ENCODE measurements around the gene APLNR.

The APLNR gene

DNA sequence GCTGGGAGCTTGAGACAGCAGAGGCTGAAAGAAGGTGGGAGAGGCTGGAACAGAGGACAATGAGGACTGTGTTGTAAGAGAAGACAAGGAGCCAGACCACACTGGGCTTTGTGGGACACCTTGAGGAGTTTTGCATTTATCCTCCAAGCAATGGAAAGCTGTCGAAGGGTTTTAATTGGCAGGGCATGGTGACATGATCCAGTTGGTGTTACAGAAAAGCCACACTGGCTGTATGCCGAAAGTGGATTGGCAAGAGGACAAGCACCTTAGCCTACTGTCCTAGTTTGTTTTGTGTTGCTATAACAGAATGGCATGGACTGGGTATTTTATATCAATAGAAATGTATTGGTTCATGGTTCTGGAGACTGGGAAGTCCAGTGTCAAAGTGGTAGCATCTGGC lies 14.0 kb upstream of the APLNR start:
- no peak for DNase-seq

DNA sequence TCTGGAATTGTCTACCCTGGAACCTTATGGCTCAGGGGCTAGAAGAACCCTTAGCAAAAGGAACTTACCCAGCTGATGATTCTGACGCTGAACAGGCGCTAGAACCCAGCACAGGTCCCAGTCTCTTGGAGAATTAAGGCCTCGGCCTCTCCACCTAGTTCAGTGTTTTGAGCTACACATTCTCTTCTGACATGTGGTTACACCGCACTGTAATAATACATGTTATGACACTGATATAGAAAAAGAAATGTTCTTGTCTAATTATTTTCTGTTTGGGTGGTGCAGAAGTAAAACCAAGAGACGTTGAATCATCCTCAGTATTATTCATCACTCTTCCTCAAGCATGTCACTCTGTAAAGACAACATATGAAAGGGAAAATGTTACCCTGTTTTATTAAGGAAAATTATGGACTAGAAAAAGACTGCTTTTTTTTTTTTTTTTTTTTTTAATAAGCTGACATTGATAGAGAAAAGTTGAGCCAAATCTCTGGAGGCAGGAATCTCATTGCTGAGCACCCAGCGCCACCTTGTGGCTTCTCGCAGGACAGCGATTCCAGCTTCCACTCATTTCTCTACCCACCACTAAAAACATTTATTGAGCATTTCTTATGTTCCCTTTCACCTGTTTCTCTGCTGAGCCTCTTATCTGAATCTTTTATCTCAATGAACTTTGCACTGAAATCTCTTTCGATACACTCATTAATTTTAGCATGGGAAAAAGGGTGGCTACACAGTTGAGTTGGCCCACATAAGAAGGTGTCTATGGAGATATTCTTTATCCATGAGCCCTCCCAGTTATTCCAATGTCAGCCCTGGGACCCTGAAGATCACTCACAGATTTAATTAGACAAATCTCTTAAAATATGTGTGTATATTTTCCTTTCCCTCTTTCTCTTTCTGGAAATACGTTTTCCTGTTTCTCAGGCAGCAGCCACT lies 12.6 kb upstream of the APLNR start:
- peak; percentile 5 to 50 for DNase-seq

DNA sequence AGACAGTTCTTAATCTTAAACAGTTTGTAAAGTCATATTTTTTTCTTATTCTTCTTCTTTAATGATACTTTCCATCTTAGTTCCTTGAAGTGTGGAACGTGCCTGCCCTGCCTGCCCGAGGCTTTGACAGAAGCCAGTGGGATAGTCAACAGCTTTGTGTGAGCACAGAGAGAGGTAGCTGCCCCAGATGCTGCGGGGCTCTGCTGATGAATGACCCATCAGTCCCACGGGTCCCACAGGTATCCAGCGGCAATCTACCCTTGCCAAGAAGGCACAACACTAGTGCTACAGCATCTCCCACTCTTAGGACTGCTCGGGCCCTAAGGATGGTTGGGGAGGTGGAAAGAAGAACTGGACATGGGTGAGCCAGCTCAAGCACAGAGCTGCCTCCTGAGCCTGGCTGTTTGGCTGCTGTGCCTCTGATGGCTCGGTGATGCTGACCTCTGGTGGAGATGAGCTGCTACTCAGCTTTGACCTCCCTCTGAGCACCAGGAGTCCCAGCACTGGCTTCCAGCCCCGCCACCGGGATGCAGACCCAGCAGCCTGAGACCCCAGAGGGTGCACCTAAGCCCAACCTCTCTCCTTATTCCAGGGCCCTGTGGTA lies 11.8 kb upstream of the APLNR start:
- DNase-seq, result no peak

DNA sequence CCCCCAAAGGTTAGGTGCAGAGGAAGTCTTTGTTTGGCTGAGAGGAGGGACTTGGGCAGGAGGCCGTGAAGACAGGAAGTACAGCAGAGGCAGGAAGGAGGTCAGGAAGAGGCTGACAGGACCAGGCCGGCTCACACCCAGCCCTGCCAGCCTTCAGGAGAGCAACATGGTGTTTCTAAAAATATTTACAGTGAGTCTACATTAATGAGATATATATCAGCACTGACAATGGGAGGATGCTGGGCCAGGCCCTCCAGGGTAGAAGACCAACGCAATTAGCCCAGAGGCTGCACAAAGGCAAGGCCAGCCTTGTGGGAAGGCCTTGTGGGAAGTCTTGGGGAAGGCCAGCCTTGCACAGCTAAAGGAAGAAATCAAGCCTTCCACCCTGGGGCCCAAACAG lies 7.9 kb upstream of the APLNR start:
- no peak for DNase-seq

DNA sequence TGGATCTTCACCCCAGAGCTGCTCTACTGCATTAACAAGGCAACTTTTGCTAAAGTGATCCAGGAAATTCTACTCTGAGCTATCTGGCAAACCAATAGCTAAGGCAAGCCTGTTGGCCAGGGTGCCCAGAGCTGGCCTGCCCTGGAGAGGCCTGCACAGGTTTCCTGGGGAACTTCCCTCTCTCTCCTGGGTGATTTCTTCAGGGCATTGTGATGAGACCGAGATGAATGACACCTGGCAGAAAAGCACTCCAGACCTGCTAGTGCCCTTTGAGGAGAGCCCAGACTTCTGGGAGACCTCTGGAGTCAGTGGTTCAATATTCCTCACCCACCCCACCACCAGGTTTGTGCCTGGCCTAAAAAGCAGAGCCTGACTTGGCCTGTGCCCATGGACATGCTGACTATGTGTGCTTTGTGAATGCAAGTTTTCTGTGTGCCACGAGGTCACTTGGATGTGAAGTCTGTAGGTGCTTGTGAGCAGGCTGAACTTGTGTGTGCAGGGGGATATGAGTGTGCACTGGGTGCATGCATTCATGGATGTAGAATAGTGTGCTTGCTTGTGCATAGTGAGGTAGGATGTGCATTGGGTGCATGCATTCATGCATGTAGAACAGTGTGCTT lies 4.4 kb upstream of the APLNR start:
- no peak for DNase-seq

DNA sequence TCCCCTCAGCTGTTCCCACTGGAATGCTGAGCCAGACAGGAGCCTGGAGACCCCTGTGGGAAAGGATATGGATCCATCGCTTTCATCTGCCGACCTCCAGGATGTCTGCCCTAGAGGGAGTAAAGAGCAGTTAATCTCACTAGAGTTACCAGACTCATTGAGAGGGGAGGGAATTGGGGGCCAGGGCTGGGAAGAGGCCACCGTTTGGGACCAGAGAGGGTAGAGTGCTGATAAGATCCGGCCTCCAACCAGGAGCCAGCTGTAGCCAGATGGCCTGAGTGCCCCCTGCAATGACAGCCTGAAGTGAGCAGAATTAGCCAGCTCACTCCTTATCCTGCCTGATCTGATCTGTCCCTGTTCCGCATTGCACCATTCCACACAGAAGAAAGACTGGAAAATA lies 3.7 kb upstream of the APLNR start:
- DNase-seq, result no peak

DNA sequence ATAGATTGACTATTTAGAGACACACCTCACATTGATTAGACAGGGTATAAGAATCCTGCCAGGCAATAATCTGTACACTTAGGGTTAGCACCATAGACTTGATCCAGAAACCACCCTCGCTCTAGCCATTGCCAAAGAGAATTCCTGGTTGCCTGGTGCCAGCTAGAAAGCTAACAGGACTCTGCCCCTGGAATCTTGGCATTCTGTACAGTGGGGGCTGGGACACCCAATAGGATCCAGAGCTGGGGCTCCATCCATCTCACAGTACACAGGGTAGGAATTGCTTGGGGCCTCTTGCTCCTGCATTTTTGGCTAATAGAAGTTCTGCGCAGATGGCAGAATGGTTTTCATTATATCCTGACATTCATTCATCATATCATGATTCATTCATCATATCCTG lies 3.0 kb upstream of the APLNR start:
- no peak for DNase-seq

DNA sequence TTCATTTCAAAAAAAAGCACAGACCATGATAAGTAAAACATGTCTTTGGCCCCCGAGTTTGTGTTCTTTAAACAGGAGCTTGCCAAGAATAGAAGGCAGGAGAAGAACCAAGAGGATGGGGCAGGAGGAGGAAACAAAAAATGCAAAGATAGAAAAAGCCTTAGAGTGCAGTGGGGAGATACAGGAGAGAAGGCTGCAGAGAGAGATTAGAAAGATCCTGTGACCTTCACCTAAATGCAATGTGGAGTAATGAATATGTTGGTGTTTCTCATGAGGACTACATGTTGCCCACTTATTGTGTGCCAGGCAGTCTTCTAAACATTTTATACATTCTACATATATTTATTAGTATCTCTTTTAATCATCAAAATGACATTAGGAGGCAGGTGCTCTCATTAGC lies 2.3 kb upstream of the APLNR start:
- DNase-seq, result no peak

DNA sequence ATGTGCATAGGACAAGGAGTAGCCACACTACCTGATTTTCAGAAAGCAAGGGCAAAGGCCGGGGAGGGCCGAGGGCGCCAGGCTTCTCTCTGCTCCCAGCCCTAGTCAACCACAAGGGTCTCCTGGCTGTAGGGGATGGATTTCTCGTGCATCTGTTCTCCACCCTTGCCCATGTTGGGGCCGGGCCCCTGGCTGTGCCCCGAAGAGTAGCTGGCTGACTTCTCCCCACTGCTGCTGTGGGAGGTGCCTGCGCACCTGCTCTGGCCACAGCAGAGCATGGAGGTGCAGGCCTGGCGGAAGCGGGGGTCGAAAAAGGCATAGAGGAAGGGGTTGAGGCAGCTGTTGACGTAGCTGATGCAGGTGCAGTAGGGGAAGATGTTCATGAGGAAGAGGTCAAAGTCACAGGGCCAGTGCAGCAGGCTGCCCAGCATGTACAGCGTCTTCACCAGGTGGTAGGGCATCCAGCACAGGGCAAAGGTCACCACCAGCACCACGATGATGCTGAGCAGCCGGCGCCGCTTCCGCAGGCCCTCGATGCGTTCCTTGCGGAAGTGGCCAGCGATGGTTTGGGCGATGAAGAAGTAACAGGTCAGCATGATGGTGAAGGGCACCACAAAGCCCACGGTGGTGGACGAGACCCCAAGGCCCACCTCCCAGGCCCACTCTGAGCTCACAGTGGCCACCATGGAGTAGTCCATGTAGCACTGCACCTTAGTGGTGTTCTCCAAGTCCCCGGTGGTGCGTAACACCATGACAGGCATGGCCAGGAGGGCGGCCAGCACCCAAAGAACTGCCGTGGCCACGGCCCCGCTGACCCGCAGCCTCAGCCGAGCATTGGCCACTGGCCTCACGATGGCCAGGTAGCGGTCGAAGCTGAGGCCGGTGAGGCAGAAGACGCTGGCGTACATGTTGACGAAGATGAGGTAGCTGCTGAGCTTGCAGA lies 1.0 kb downstream of the APLNR start:
- DNase-seq, result no peak

DNA sequence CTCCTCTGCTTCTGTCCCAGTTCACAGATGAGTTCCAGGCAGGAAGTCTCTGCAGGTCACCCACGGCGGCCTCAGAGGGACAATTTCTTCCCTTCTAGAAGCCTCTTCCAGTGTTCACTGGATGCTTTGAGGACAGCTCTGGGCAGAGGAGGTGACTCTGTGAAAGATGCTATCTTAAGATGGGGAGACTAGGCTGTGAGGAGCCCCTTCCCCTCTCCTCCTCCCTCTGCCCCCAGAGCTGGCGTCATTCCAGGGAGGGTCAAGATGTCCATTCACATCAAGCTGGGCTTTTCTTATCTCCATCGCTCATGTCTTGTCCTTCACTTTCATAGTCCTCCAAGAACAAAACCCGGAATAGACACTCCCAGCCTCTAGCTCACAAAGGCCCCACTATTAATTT lies 3.3 kb downstream of the APLNR start:
- no peak for DNase-seq

DNA sequence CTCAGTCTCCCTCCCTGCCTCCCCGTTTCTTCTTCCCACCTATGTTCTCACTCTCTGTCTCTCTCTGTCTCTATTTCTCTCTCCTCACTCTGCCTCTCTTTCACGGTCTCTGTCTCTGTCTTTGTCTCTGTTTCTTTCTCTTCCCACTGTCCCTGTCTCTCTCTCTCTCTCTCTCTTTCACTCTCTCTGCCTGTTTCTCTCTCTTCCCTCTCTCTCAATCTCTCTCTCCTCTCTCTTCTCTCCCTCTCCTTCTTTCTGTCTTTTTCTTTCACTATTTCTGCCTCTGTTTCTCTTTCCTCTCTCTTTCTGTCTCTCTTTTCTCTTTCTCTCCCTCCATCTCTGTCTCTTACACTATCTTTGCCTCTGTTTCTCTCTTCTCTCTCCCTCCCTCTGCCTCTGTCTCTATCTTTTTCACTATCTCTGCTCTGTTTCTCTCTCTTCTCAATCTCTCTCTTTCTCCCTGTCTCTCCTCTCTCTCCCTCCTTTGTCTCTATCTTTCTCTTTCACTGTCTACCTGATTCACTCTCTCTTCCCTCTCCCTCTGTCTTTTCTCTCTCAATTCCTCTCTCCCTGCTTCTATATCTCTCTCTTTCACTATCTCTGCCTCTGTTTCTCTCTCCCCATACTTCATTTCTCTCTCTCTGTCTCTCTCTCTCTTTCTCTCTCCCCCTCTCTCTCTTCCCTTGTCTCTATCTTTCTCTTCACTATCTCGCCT lies 5.4 kb downstream of the APLNR start:
- no peak for DNase-seq

DNA sequence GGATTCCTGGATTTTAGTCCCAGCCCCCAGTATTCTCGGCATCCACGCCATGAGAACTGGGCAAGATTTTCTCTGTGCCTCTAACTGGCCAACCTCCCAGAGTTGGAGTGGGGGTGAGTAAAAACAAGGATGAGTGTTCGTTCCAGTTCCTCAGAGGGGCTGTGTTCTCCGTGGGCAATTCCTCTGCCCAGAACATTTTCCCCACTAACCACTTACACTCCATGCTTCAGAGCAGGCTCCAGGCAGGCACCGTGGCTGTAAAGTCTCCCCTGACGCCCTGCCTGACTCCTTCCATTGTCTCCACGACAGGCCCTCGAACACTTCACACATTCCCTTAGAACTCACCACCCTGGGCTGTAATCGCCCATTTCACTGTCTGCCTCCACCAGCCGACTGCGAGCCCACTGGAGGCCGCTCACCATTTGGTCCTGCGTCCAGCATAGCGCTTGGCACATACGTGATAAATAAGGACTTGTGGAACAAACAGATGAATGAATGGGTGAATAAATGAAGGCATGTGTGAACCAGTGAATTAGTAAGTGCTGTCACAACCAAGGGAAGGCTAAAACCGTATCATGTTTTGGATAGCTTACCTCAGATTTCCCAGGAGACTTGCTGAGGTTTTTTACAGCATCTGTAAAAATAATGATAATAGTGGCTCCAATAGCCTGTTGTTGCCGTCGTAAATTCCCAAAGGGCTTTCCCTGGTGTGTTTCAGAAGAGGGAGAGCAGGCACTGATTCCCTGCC lies 6.1 kb downstream of the APLNR start:
- DNase-seq, result no peak

DNA sequence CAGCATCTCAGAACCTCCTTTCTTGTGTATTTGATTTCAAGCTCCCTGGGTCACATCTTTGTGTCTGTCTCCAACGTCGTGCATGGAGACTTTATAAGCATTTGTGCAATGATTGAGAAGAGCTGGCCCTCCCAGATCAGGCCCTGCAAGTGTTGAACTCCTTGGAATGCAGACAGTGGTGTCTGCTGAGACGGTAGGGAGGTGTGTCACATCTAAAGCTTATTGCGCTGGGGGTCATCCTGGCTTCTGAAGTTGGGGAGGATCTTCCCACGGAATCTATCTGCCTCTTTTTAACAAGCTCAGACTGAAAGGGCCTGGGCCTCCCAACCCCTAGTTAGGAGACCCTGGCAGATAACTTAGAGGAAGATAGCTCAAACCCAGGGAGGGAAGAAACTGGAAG lies 6.7 kb downstream of the APLNR start:
- DNase-seq, result no peak

DNA sequence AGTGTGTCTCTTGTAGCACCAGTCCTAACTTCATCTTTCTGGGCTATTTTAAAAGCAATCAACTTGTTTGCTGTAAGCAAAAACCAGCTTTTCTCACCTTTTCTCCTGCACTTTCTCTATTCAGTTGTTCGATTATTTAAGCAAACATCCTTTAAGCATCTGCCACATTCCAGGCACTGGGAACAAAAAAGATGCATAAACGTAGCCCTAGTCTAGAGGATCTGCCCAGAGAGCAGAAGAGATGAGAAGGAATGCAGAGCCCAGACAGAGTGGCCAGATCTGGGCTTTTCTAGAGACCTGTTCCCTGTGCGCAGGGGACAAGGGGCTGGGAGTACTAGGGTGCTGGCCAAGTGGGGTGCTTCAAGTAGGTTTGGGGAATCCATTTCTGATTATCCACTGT lies 8.4 kb downstream of the APLNR start:
- DNase-seq, result no peak

DNA sequence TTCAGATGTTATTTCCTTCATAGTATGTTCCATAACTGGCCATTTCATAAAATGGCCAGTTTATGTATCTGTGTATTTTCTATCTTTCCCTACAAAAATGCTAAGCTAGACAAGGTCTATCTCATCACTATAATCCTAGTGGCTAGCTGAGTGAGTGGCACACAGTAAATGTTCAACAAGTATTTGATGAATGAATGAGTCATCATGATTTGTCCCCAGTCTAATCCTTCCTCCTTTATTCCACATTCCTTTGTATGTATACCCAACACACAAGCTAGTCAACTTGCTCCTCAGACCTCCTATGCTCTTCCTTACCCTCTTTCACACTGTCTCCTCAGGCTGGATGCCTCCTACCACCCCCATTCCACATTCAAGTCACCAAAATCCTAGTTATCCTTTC lies 12.5 kb downstream of the APLNR start:
- no peak for DNase-seq

DNA sequence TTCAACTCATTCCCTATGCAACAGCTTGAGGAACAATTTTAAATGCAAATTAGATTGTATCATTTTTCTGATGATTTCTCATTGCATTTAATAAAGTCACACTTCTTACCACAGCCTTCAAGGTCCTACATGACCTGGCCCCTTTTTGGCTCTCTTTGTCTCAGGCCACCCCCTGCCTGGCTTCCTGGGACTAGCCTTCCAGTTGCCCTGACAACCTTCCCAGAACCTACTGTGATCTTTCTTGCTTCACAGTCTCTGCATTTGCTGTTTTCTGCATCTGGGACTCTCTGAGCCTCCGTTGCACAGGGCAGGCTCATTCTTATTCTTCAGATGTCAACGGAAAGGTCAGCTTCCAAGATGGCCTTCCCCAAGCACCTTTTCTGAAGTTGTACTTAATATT lies 12.9 kb downstream of the APLNR start:
- DNase-seq, result no peak

DNA sequence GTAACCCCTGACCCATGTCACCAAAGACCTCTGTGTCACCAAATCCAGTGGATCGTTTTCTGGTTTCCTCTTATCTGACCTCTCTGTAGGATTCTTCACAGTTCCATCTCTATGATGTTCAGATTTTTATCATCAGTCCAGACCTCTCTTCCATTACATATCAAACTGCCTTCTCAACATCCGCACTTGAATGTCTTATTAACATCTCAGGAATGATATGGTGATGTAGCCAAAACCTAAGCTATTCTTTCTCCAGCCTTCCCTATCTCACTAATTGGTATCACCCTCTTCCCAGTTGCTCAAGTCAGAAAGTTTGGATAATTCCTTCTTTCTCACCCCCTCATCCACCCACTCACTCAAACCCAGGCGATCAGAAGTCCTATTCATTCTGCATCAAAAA lies 13.4 kb downstream of the APLNR start:
- no peak for DNase-seq

DNA sequence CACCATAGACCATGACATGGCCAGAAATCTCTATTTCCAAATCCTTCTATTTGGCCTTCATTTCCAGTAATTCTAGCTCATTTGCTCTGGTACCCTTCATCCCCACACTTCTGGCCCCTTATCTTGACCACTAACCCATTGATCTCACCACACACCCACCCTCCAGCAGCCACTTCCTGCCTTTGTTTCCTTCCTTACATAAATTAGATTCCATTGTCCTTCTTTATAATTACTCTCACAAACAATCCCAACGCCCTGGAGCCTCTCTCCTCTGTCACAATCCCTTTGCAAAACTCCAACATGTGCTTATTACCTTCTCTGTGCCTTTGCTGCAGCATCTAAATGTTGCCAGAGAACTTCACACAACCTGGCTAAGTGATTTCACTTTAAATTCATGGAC lies 14.8 kb downstream of the APLNR start:
- no peak for DNase-seq

DNA sequence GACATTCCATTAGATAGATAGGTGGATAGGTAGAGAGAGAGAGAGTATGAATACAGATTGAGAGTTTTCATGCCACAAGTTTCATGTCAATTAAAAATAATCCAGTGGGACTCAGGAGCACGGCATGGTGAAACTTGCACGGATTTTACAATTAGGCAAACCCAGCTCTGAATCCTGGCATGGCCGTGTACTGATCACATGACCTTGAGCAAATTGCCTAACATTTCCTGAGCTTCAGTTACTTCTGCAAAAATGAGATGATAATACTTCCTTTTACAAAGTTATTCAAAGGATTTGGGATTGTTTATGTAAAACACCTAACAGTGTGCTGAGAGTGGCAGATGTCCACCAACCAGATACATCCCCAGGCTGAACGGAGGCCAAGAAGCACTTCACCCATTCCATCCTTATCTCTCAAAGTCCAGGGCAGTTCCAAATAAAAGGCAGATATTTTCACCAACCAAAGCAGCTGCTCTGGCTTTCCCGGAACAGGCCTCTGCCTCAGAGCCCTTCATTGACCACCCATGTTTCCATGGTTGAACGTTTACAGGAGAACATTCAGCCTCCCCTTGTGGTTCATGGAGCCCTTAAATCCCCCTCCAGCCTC lies 17.9 kb downstream of the APLNR start:
- no peak for DNase-seq

DNA sequence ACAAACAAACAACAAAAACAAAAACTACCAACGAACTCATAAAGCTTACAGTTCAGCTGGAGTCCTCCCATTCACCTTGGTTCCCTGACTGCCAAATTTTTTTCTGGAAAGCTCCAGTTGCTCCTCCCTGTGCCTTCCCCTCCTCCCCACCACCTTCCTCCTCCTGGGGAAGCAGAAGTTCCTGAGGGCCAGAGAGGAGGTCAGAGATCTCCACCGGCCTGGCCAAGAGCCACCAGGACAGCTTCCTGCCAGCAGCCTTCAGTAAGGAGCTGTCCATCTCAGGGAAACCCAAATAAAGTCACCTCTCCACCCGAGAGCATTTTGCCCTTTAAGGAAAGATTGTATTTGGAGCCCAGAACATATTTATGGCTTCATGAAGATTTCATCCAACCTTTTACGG lies 20.0 kb downstream of the APLNR start:
- no peak for DNase-seq

DNA sequence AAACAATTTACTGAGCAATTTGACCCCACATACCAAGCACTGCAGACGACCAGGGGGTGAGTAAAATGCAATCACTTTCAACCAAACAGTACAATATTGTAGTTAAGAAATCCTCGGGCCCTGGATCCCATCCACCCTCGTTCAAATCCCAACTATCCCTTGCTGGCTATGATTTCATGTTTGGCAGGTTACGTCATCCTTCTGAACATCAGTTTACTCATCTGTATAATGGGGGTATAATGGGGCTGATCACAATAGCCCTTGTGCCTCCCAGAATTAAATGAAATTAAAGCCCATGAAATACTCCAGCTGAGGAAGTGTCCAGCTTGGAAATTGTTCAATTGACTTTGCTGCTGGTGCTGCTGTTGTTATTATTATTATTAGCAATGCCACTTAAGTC lies 20.6 kb downstream of the APLNR start:
- DNase-seq, result no peak
